NCI-H524 (cell line): Measurements from ENCODE around the gene FBLN2.
"Not testable (repeated sequence)": the region's sequence is repeated elsewhere in the genome, so short reads cannot be mapped to it uniquely, and the experiment has no call there.

Experiments used
- DNase-seq, 2 experiments: peaks; one replicate each; lab custom pipeline; 2025; lab: John Stamatoyannopoulos, UW

Gene FBLN2

GRCh38 chr3:13549623-13550422 lies 898 bp downstream of the FBLN2 start:
- DNase-seq: no peak

GRCh38 chr3:13550423-13550690 lies 1.4 kb downstream of the FBLN2 start:
- no peak for DNase-seq

GRCh38 chr3:13550791-13551360 lies 2.0 kb downstream of the FBLN2 start:
- no peak for DNase-seq

- DNase-seq: no peak
Observed at GRCh38 chr3:13552857-13553652, 4.1 kb downstream of the FBLN2 start.

DNA sequence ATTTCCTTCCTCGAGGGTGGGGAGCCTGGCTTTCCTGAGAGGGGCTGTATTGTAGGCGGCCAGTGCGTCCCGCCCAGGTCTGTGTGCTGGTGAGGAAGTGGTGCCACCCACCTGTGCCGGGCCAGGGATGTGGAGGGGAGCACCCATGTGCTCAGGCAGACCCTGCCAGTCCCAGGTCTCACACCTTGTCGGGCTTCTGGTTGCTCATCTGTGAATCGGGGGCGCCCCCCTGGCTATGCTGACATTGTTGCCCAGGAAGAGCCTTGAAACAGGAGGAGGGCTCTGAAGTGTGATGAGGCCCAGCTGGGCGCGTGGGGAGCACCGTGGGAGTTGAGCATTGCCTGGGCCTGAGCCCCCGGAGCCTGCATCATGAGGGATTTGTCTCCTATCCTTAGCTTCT lies 4.8 kb downstream of the FBLN2 start:
- DNase-seq: no peak

DNA sequence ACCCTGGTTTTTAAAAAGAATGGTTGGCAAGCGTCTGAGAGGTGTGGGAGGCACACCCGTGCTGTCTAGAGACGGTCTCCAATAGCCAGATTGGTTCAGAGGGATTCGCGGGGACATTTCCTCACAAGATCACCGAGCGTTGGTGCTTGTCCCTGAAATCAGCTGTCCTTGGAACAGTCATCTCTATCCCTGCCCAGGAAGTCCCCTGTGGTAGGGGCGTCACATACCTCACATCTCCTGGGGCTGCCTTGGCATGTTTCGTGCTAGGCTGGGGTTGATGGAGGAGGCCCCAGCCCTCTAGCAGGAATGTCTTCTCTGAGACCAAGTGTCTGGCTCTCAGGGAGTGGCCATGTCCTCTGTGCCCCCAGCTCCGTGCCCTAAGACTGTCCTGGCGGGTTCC lies 6.8 kb downstream of the FBLN2 start:
- DNase-seq: no peak

GRCh38 chr3:13556207-13556606 lies 7.3 kb downstream of the FBLN2 start:
- no peak for DNase-seq

DNA sequence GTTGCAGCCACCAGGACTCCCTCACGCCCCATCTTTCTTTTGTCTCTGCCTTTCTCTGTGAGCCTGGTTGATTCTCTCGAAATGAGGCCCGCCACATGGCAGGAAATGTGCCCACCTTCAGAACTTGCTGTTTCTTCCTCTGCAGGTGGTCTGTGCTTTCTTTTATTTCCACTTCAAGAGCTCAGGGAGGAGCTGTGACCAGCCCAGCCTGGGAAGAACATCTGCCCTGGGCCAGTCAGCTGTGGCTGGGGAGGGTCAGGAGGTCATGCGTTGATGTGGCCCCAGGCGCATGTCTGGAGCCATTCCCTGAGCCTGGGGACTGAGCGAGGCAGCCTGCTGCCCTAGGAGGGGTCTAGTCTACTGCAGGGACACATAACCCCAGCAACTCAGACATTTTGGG lies 8.0 kb downstream of the FBLN2 start:
- DNase-seq: no peak

DNA sequence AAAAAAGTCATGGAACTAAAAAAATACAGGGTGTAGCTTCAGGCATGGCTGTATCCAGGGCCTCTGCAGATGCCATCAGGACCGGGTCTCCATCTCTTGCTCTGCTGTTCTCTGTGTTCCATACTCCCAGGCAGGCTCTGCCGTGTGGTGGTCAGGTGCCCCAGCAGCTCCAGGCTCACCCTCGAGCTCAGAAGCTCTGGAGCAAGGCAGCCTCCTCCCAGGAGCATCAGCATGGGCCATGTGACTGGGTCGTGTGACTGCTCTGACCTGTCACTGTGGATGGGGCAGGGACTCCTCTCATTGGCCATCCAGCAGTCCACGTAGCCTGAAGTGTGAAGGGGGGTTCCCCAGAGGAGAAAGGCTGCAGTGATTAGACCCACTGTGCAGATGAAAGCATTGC lies 8.5 kb downstream of the FBLN2 start:
- no peak for DNase-seq

DNA sequence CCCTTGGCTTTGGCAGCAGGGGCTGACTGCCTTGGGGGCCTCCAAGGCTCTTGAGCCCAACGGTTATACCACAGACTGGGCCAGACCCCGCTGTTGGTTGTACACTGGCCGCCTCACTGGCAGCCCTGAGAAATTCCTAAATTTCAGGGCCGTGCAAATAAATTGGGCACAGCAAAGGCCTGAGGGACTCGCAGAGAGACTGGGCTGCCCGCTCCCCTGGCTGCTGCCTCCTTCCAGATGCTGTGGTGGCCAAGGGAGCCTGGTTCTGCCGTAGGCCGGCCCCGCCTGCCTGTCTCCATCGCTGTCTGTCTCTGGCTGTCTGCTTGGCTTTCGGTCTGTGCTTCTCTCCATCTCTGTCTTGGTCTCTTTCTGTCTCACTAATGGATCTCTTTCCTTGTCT lies 9.0 kb downstream of the FBLN2 start:
- no peak for DNase-seq

- no peak for DNase-seq
Observed at GRCh38 chr3:13558651-13559050, 9.7 kb downstream of the FBLN2 start.

GRCh38 chr3:13559764-13560525 lies 11.0 kb downstream of the FBLN2 start:
- DNase-seq: peak; percentile 52 to 81

GRCh38 chr3:13561376-13561775 lies 12.5 kb downstream of the FBLN2 start:
- no peak for DNase-seq

GRCh38 chr3:13561967-13562366 lies 13.0 kb downstream of the FBLN2 start:
- no peak for DNase-seq

DNA sequence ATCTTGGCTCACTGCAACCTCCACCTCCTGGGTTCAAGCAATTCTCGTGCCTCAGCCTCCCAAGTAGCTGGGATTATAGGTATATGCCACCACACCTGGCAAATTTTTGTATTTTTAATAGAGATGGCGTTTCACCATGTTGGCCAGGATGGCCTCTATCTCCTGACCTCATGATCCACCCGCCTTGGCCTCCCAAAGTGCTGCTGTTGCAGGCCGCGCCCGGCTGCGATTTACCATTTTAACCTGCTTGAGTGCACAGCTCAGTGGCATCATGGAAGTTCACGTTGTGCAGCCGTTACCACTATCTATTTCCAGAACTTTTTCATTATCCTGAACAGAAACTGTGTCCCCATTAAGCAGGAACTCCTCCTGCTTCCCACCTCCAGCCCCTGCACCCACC lies 13.5 kb downstream of the FBLN2 start:
- DNase-seq: not testable (repeated sequence)

GRCh38 chr3:13563321-13563720 lies 14.4 kb downstream of the FBLN2 start:
- no peak for DNase-seq

- no peak for DNase-seq
Observed at GRCh38 chr3:13563911-13564310, 15.0 kb downstream of the FBLN2 start.

- no peak for DNase-seq
Observed at GRCh38 chr3:13564751-13565560, 16.0 kb downstream of the FBLN2 start.

DNA sequence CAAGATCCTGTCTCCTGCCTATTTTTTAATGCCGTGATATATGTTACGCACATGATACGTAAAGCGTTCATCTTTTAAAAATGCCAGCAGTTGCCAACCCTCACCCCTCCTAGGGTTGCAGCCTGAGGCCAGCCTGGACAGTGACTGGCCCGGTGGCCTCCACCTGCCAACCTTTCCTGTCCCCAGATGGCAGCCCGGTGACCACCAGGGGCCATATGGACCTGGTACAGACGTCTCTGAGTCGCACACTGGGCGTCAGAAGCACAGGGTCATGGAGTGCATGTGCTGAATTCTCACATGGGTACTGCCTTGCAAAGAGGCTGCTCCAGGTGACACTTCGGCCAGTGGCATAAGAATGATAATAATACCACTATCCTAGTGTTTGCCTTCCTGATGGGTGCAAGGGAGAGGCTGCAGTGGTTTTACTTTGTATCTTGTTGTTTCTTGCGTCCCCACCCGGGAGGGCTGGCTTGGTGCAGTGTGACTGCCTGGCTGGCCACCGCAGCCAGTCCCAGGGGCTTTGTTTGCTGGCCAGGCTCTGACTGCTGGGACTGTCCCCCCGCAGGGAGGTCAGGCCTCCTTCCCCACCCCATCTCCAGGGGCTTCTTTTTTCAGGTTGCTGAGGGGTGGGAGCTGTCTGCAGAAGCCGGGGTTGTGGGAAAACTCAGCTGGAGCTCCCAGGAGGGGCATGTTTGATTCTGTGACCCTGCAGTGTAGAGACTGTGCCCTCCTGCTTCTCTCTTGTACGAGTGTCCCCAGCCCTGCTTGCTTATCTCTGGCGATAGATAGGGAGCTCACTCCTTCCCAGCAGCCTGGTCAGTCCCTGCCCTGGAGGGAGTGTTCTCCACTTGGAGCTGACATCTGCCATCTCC lies 16.9 kb downstream of the FBLN2 start:
- no peak for DNase-seq

DNA sequence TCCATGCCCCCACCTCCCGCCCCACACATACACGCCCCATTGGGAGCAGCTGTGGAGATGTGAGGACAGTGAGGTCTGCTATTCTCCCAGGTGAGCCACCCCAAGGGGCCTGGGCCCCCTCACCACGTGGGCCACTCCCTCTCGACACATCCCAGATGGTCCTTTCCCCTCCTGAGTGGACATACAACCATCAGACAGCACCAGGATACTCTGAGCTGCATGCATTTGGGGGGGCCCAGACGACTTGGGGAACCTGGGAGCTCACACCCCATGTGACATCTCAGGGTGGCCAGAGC lies 17.5 kb downstream of the FBLN2 start:
- DNase-seq: peak in 1 of 2 experiments; percentile 32

DNA sequence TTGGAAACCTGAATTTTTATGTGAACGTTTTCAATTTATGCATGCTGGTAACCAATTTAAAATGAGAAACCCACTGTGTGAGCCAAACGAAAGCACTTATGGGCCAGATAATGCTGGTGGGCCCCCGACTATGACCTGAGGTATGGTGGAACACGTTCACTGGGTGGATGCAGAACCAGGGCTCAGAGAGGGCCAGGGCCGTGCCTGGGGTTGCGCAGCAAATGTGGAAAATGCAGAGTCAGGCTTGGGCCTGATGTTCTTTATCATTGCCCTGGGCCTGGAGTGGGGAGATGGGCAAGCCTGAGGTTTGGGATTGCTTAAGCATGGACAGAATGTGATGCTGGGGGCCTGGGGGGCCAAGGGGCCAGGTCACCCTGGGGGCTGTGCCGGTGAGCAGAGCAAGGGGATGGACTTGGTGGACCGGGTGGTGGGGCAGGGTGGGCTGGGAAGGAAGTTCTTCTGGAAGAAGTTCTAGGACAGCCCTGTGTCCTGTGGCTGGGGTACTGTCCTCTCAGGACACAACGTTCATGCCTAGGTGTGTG lies 17.9 kb downstream of the FBLN2 start:
- DNase-seq: no peak
